ENCODE results near the gene TSHZ3. TPM values are rescaled to one million over a fixed set of nuclear protein-coding genes. Genes with fewer than 3 reads are reported as not detected.

Gene TSHZ3
- total RNA-seq, 1 experiment from 2014 or later = not detected

GRCh38 chr19:31232871-31233270, 116.4 kb downstream of the TSHZ3 start:
- no peak for DNase-seq (ENCODE audit: low spot score)

GRCh38 chr19:31232180-31232579, 117.1 kb downstream of the TSHZ3 start:
- DNase-seq (ENCODE audit: low spot score) = no peak

- no peak for DNase-seq (ENCODE audit: low spot score)
Observed at GRCh38 chr19:31231237-31231636, 118.0 kb downstream of the TSHZ3 start.

- no peak for DNase-seq (ENCODE audit: low spot score)
Observed at GRCh38 chr19:31226151-31226935, 122.9 kb downstream of the TSHZ3 start.

All from HT-29 (cell line).